GM23248 (cell line): ENCODE data around the gene APMAP. TPM values are rescaled to one million over a fixed set of nuclear protein-coding genes. Genes with fewer than 3 reads are reported as not detected.

Source experiments
- DNase-seq: peaks from one replicate; pipeline ENCODE4 v3.0.0-alpha.2; 2015
- H2AFZ ChIP-seq: fragments of 200-600 bp; sonication (generic); 2 replicates; pipeline ENCODE4 v1.6.1; 2016; ENCODE audit warnings: antibody characterized with exemption
- H3F3A ChIP-seq: fragments of 200-600 bp; sonication (generic); 2 replicates; pipeline ENCODE4 v1.6.1; 2016; ENCODE audit warnings: mild to moderate bottlenecking, antibody characterized with exemption, mixed run types; ENCODE audit not compliant: insufficient read depth
- H3K27ac ChIP-seq: fragments of 200-600 bp; sonication (generic); 2 replicates; pipeline ENCODE4 v1.5.1; 2016; ENCODE audit warnings: mild to moderate bottlenecking
- H3K27me3 ChIP-seq: fragments of 200-600 bp; sonication (generic); replicated peaks from 2 replicates; pipeline ENCODE4 v1.6.1; 2016; ENCODE audit warnings: mild to moderate bottlenecking; ENCODE audit not compliant: insufficient read depth
- H3K36me3 ChIP-seq: fragments of 200-600 bp; sonication (generic); 2 replicates; pipeline ENCODE4 v1.6.1; 2016; ENCODE audit warnings: low read depth, mild to moderate bottlenecking
- H3K4me1 ChIP-seq: fragments of 200-600 bp; sonication (generic); 2 replicates; pipeline ENCODE4 v1.6.1; 2016; ENCODE audit warnings: mild to moderate bottlenecking; ENCODE audit not compliant: insufficient read depth
- H3K4me2 ChIP-seq: fragments of 200-600 bp; sonication (generic); one replicate; pipeline ENCODE4 v1.6.1; 2016; ENCODE audit warnings: mild to moderate bottlenecking; ENCODE audit not compliant: unreplicated experiment
- H3K4me3 ChIP-seq: fragments of 200-600 bp; sonication (generic); 2 replicates; pipeline ENCODE4 v1.5.1; 2016; ENCODE audit warnings: mild to moderate bottlenecking
- H3K79me2 ChIP-seq: fragments of 200-600 bp; sonication (generic); 2 replicates; pipeline ENCODE4 v1.6.1; 2016; ENCODE audit warnings: mild to moderate bottlenecking; ENCODE audit not compliant: insufficient read depth
- H3K9ac ChIP-seq: fragments of 200-600 bp; sonication (generic); 2 replicates; pipeline ENCODE4 v1.6.1; 2016; ENCODE audit warnings: mild to moderate bottlenecking
- H3K9me2 ChIP-seq: fragments of 200-600 bp; sonication (generic); 2 replicates; pipeline ENCODE4 v1.6.1; 2016; ENCODE audit warnings: mixed run types, mild to moderate bottlenecking, moderate library complexity; ENCODE audit not compliant: insufficient read depth
- H3K9me3 ChIP-seq: fragments of 200-600 bp; sonication (generic); one replicate; pipeline ENCODE4 v1.6.1; 2017; ENCODE audit warnings: low read depth
- H4K20me1 ChIP-seq: fragments of 200-600 bp; sonication (generic); 2 replicates; pipeline ENCODE4 v1.6.0; 2016; ENCODE audit not compliant: insufficient read depth
- EZH2 ChIP-seq: fragments of 200-600 bp; sonication (generic); IDR thresholded peaks from 2 replicates; pipeline ENCODE4 v1.6.1; 2018; ENCODE audit warnings: antibody characterized with exemption, mild to moderate bottlenecking; ENCODE audit not compliant: insufficient read depth, poor library complexity, severe bottlenecking
- EZH2phosphoT487 ChIP-seq: fragments of 200-600 bp; sonication (generic); IDR thresholded peaks from 2 replicates; pipeline ENCODE4 v1.6.1; 2018; ENCODE audit warnings: antibody characterized with exemption, moderate library complexity, mild to moderate bottlenecking, low read depth; ENCODE audit not compliant: insufficient read depth
- WGBS, 2 experiments: methylation state at CpG; one replicate each; pipeline ENCODE4 v1.1.6; 2015 to 2017; ENCODE audit warnings: low lambda C conversion rate in 2 of 2, low coverage in 1 of 2; ENCODE audit errors: missing lambda C conversion rate in 2 of 2; 5-methylcytosine and 5-hydroxymethylcytosine counted together
- in situ Hi-C: fragments of 300-500 bp; cut with MboI; formaldehyde crosslinking; loops from 2 replicates; pipeline ENCODE4 v1.15.0; 2020
- polyA plus RNA-seq: library from polyadenylated mRNA; unstranded; fragments of >200 nt; fragmentation: Nextera tagmentation; extraction: Ambion mirVana; gene quantifications from 2 replicates; pipeline ENCODE4 v1.2.1, GENCODE V29; 2016
- total RNA-seq: library from RNA; depleted of rRNA; stranded (reverse); fragments of >200 nt; shearing (Covaris generic); gene quantifications from 2 replicates; pipeline ENCODE4 v1.2.3, GENCODE V29; 2014

APMAP gene
- total and polyA plus RNA-seq, 2 experiments from 2014 or later: 109 to 123 TPM

DNA sequence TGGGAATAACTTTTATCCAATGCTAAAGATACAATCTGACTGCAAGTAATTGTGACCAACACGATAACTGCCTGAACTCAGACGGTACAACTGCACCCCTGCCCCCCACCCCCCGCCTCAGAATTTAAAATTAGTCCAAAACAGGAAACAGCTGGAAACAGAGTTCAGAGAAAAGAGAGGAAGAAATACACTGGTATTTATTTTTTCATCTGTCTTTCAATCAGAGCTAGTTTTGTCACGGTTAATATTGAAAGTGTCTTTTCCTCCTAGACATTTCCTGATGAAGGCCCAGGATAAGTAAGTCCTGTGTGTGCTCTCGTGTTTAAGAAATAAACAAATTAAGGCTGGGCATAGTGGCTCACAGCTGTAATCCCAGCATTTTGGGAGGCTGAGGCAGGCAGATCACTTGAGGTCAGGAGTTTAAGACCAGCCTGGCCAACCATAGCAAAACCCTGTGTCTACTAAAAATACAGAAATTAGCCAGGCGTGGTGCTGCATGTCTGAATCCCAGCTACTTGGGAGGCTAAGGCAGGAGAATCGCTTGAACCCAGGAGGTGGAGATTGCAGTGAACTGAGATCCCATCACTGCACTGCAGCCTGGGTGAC lies 43.9 kb upstream of the APMAP start:
- Histone ChIP-seq H2AFZ (no peak overlapping the region), H3K9me3 (no peaks in the 10 kb centered on the region), H3K9me2 (no peaks in the 10 kb centered on the region), H3K36me3 (no peaks in the 10 kb centered on the region), H3K27ac (no peak overlapping the region), H3K4me2 (no peak overlapping the region), H3K79me2 (no peaks in the 10 kb centered on the region), H3F3A (peaks cover 18% of the 10 kb centered on the region; the same call in 1 of the 2 replicates), H3K9ac (no peak overlapping the region), H3K4me3 (no peak overlapping the region), H4K20me1 (no peaks in the 10 kb centered on the region), H3K27me3 (no peaks in the 10 kb centered on the region), H3K4me1 (peaks cover 20% of the 10 kb centered on the region)
- in situ Hi-C loops: no loop called here
- TF ChIP-seq EZH2: no peak
- TF ChIP-seq EZH2phosphoT487: no peak
- DNase-seq: no peak
- 33 to 39% methylated on average over 7 of the region's 7 CpGs for WGBS, 2 experiments

- Histone ChIP-seq H4K20me1 (no peaks in the 10 kb centered on the region), H3K27me3 (no peaks in the 10 kb centered on the region), H3K9me3 (no peaks in the 10 kb centered on the region), H3K36me3 (no peaks in the 10 kb centered on the region), H3K9me2 (no peaks in the 10 kb centered on the region), H3K4me2 (no peak overlapping the region), H3K9ac (no peak overlapping the region), H3K4me3 (no peak overlapping the region), H2AFZ (no peak overlapping the region), H3F3A (peaks cover 18% of the 10 kb centered on the region; the same call in 1 of the 2 replicates), H3K27ac (no peak overlapping the region), H3K79me2 (no peaks in the 10 kb centered on the region), H3K4me1 (peaks cover 20% of the 10 kb centered on the region)
- in situ Hi-C loops: no loop called here
- TF ChIP-seq EZH2 (no peak), EZH2phosphoT487 (no peak)
- 63 to 65% methylated on average over 4 of the region's 4 CpGs for WGBS, 2 experiments
- DNase-seq: no peak
Observed at GRCh38 chr20:25035921-25036320, 43.4 kb upstream of the APMAP start.

- H3K4me3 ChIP-seq: no peak overlapping the region
- H4K20me1 ChIP-seq: no peaks in the 10 kb centered on the region
- no peaks in the 10 kb centered on the region for H3K79me2 ChIP-seq
- no peak overlapping the region for H3K27ac ChIP-seq
- H2AFZ ChIP-seq: no peak overlapping the region
- 0 out of 2 replicates have a peak, but pooled peaks cover under 1% of the 10 kb centered on the region for H3K4me1 ChIP-seq
- peaks cover 2% of the 10 kb centered on the region; the same call in 1 of the 2 replicates for H3F3A ChIP-seq
- in situ Hi-C loops: no loop called here
- TF ChIP-seq EZH2phosphoT487 (no peak), EZH2 (no peak)
- no peaks in the 10 kb centered on the region for H3K9me3 ChIP-seq
- DNase-seq: no peak
- H3K27me3 ChIP-seq: no peaks in the 10 kb centered on the region
- H3K9ac ChIP-seq: no peak overlapping the region
- no peaks in the 10 kb centered on the region for H3K36me3 ChIP-seq
- H3K9me2 ChIP-seq: no peaks in the 10 kb centered on the region
- 64 to 69% methylated on average over 3 of the region's 3 CpGs for WGBS, 2 experiments
- H3K4me2 ChIP-seq: no peak overlapping the region
Observed at GRCh38 chr20:25033924-25034300, 41.4 kb upstream of the APMAP start.

- no peaks in the 10 kb centered on the region for H3K36me3 ChIP-seq
- H3F3A ChIP-seq: no peaks in the 10 kb centered on the region
- WGBS, 2 experiments: 54 to 63% methylated on average over 6 of the region's 6 CpGs
- H3K4me3 ChIP-seq: no peak overlapping the region
- H3K9ac ChIP-seq: no peak overlapping the region
- in situ Hi-C loops: no loop called here
- H3K4me2 ChIP-seq: no peak overlapping the region
- no peaks in the 10 kb centered on the region for H4K20me1 ChIP-seq
- H3K9me3 ChIP-seq: no peaks in the 10 kb centered on the region
- H3K27me3 ChIP-seq: no peaks in the 10 kb centered on the region
- no peak overlapping the region for H3K27ac ChIP-seq
- no peaks in the 10 kb centered on the region for H3K4me1 ChIP-seq
- H3K9me2 ChIP-seq: no peaks in the 10 kb centered on the region
- no peak overlapping the region for H2AFZ ChIP-seq
- TF ChIP-seq EZH2: no peak
- no peak for TF ChIP-seq EZH2phosphoT487
- no peak for DNase-seq
- no peaks in the 10 kb centered on the region for H3K79me2 ChIP-seq
Observed at GRCh38 chr20:25033265-25033923, 40.8 kb upstream of the APMAP start.
